Ovary (tissue), 3 donors: ENCODE results near the gene CYB561.

Experiments
- EP300 ChIP-seq: sonication (generic); formaldehyde crosslinking; IDR thresholded peaks from one replicate; pipeline ENCODE4 v1.6.1; 2017; ENCODE audit warnings: antibody characterized with exemption
- POLR2A ChIP-seq: fragments of 450-650 bp; IDR thresholded peaks from one replicate; pipeline ENCODE4 v1.6.1; 2017; ENCODE audit warnings: antibody characterized with exemption, mild to moderate bottlenecking, moderate library complexity
- TF ChIP-seq, protein P1 (sequence below), 3 donors: fragments of 450-650 bp in 2 of 3; fragments of 200-600 bp in 1 of 3; IDR thresholded peaks; one replicate each; pipeline versions ENCODE4 v1.5.1 to v1.8.0; 2016 to 2022; ENCODE audit warnings: antibody characterized with exemption in 3 of 3, mild to moderate bottlenecking in 1 of 3
- donor health status: DM: no; HTN: no; CAD: no.

DNA sequence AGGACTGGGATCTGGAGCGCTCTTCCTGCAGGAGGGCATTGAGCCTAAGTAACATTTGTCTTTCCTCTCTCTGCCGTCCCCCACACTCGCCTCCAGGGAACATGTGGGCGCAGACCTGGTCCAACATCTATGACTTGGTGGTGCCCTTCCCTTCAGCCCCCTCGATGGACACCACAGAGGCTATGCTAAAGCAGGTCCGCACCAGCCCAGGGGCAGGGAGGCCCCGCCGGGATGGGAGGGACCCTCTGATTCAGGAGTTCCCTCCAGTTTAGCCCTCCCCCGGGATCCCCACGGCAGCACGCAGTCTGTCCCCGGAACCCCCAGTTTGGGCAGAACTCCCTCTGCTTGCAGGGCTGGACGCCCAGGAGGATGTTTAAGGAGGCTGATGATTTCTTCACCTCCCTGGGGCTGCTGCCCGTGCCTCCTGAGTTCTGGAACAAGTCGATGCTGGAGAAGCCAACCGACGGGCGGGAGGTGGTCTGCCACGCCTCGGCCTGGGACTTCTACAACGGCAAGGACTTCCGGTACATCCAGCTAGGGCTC is 44.8 kb upstream of the CYB561 start:
- TF ChIP-seq, protein P1, sequence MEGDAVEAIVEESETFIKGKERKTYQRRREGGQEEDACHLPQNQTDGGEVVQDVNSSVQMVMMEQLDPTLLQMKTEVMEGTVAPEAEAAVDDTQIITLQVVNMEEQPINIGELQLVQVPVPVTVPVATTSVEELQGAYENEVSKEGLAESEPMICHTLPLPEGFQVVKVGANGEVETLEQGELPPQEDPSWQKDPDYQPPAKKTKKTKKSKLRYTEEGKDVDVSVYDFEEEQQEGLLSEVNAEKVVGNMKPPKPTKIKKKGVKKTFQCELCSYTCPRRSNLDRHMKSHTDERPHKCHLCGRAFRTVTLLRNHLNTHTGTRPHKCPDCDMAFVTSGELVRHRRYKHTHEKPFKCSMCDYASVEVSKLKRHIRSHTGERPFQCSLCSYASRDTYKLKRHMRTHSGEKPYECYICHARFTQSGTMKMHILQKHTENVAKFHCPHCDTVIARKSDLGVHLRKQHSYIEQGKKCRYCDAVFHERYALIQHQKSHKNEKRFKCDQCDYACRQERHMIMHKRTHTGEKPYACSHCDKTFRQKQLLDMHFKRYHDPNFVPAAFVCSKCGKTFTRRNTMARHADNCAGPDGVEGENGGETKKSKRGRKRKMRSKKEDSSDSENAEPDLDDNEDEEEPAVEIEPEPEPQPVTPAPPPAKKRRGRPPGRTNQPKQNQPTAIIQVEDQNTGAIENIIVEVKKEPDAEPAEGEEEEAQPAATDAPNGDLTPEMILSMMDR (IDR thresholded peaks at IDR 0.05): no peak
- TF ChIP-seq POLR2A (no peak), EP300 (no peak)
